ENCODE data around the gene XYLT2.
"Not testable (repeated sequence)": the region's sequence is repeated elsewhere in the genome, so short reads cannot be mapped to it uniquely, and the experiment has no call there.

GRCh38 chr17:50333291-50334057 lies 12.5 kb upstream of the XYLT2 start:
- not testable (repeated sequence) for TF ChIP-seq CTCF, POLR2A (IDR thresholded peaks at IDR 0.05)

Data from right lobe of liver (tissue), 4 donors.